GM19043 (cell line): ENCODE results near the gene SLC25A33.
"Not testable (repeated sequence)": the region's sequence is repeated elsewhere in the genome, so short reads cannot be mapped to it uniquely, and the experiment has no call there.

Source experiments
- ATAC-seq: cut with Tn5 transposase; IDR thresholded peaks from one replicate; pipeline ENCODE4 v1.9.1; 2021; ENCODE audit warnings: low read depth; ENCODE audit not compliant: unreplicated experiment

Gene SLC25A33

GRCh38 chr1:9615316-9616063 is 76.2 kb downstream of the SLC25A33 start:
- no peak for ATAC-seq

GRCh38 chr1:9618909-9619679 is 79.8 kb downstream of the SLC25A33 start:
- no peak for ATAC-seq

GRCh38 chr1:9621032-9621431 is 81.8 kb downstream of the SLC25A33 start:
- ATAC-seq: no peak

- ATAC-seq: no peak
These were observed 84.8 kb downstream of the SLC25A33 start for GRCh38 chr1:9624081-9624480.

GRCh38 chr1:9625030-9625429 is 85.8 kb downstream of the SLC25A33 start:
- not testable (repeated sequence) for ATAC-seq

GRCh38 chr1:9626201-9626608 is 86.9 kb downstream of the SLC25A33 start:
- ATAC-seq: peak; percentile 45

- no peak for ATAC-seq
These were observed 89.5 kb downstream of the SLC25A33 start for GRCh38 chr1:9628541-9629444.

GRCh38 chr1:9629445-9630201 is 90.4 kb downstream of the SLC25A33 start:
- no peak for ATAC-seq

GRCh38 chr1:9630331-9631111 is 91.3 kb downstream of the SLC25A33 start:
- ATAC-seq: no peak

- ATAC-seq: no peak
These were observed 92.3 kb downstream of the SLC25A33 start for GRCh38 chr1:9631613-9632012.

GRCh38 chr1:9633493-9633892 is 94.2 kb downstream of the SLC25A33 start:
- no peak for ATAC-seq

- no peak for ATAC-seq
These were observed 95.3 kb downstream of the SLC25A33 start for GRCh38 chr1:9634582-9634981.
